Measurements from ENCODE around the gene LMNTD2.

The LMNTD2 gene, protein sequence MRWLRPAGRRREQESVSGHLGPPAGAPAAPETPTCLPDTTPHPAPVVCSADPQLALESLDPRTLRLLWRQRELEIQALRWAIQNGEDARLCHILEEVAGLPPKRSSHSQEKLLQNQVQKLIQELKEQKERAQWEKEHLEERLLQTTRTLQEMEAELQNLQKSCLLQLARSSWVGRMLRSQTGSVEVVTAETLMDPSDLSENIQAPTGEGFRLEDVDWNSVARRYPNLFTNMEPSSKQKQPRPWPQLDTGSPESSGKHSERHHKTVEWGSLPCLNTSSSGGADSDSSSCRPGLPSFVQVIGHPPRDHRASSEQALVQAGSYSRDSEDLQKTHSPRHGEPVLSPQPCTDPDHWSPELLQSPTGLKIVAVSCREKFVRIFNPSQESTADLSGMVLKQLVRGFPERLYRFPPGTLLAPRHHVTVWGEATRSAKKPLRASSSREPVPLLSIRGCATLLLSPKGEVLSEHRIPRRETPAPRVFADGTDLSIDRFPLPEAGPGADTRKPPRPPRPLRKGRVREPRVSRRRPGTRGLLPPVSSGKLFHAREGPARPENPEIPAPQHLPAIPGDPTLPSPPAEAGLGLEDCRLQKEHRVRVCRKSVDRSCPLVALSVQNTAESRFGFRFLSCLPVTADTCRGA

DNA sequence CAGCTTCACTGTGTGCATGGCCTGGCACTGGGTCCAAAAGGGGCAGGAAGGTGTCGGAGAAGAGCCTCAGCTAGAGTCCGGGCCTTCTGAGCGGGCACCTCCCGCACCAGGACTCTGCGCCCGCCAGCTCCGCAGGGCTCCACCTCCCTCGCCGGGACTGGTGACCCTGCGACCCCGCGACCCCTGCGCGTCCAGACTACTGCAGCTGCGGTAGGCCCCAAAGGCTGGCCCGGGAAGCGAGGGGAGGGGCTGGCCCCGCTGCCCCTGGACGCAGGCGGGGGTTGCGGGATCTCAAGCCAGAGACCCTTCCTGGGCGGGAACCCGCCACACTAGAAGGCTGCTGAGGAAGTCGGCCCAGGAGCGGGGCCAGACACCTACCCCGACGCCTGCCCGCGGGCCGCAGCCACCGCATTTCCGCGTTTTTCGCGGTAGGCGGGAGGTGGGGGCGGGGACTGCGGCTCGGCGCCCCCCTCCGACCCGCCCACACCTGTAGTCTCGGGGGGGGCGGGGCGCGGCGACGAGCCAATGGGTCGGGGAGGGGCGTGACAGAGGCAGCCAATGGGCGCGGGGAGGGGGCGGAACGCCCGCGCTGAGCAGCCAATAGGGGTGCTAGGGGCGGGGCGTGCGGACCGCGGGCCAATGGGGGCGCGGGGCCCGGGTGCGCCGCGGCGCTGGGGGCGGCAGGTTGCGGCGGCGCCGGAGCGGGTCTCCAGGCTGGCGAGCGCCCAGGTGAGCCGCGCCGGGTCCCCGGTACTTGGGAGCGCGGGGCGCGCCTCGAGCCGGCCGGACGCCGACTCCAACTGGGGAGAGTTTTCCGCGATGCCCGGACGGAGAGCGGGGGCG lies at the start of gene LMNTD2, which contains the start of gene RASSF7:
Gene LMNTD2 (minus strand): TSS at position 434 of the 843 bp plus-strand sequence. CDS start 22 bp downstream, at position 412.
Gene RASSF7 (plus strand): TSS at position 666 of the 843 bp plus-strand sequence. CDS start 799 bp downstream, outside the sequence.
- DNase-seq, result peak; percentile 95

DNA sequence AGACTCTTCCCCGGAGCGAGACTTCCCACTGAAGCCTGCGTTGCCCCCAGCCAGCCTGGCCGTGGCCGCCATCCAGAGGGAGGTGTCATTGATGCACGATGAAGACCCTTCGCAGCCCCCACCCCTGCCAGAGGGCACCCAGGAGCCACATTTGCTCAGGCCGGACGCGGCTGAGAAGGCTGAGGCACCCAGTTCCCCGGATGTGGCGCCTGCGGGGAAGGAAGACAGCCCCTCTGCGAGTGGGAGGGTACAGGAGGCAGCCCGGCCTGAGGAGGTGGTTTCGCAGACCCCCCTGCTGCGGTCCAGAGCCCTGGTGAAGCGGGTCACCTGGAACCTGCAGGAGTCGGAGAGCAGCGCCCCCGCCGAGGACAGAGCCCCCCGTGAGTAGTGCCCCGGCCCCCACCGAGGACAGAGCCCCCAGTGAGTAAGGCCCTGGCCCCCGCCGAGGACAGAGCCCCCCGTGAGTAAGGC lies 48.8 kb upstream of the LMNTD2 start:
- DNase-seq, result no peak

DNA sequence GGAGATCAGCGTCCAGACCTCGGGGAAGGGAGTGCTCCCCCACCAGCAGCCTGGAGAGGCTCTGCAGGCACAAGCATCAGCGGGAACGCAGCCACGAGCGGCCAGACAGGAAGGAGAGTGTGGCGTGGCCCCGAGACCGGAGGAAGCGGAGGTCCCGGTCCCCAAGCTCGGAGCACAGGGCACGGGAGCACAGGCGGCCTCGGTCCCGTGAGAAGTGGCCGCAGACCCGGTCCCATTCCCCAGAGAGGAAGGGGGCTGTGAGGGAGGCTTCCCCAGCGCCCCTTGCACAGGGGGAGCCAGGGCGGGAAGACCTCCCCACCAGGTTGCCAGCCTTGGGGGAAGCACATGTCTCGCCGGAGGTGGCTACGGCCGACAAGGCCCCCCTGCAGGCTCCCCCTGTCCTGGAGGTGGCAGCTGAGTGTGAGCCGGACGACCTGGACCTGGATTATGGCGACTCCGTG lies 48.3 kb upstream of the LMNTD2 start:
- no peak for DNase-seq

DNA sequence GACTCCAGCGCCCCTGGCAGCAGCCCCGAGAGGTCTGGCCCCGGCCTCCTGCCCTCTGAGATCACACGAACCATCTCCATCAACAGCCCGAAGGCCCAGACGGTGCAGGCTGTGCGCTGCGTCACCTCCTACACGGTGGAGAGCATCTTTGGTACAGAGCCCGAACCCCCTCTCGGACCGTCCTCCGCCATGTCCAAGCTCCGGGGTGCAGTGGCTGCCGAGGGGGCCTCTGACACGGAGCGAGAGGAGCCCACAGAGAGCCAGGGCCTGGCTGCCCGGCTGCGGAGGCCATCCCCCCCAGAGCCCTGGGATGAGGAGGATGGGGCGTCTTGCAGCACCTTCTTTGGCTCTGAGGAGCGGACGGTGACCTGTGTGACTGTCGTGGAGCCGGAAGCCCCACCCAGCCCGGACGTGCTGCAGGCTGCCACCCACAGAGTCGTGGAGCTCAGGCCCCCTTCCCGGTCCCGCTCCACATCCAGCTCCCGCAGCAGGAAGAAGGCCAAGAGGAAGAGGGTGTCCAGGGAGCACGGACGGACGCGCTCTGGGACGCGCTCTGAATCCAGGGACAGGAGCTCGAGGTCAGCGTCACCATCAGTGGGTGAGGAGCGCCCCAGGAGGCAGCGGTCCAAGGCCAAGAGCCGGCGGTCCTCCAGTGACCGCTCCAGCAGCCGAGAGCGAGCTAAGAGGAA lies 47.6 kb upstream of the LMNTD2 start:
- no peak for DNase-seq

DNA sequence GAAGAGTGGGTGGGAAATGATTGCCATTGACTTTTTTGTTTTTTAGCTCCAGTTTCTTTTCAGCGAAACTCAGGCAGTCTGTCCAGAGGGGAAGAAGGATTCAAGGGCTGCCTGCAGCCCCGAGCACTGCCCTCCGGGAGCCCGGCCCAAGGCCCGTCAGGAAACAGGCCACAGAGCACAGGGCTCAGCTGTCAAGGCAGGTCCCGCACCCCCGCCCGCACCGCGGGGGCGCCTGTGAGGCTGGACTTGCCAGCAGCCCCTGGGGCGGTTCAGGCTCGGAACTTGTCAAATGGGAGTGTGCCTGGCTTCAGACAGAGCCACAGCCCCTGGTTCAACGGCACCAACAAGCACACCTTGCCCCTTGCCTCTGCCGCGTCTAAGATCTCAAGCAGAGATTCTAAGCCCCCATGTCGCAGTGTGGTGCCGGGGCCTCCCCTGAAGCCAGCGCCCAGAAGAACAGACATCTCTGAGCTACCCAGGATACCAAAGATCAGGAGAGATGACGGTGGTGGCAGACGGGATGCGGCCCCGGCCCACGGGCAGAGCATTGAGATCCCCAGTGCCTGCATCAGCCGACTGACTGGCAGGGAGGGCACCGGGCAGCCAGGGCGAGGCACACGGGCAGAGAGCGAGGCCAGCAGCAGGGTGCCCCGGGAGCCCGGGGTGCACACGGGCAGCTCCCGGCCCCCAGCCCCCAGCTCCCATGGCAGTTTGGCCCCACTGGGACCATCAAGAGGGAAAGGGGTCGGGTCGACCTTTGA lies 46.7 kb upstream of the LMNTD2 start:
- DNase-seq, result no peak

DNA sequence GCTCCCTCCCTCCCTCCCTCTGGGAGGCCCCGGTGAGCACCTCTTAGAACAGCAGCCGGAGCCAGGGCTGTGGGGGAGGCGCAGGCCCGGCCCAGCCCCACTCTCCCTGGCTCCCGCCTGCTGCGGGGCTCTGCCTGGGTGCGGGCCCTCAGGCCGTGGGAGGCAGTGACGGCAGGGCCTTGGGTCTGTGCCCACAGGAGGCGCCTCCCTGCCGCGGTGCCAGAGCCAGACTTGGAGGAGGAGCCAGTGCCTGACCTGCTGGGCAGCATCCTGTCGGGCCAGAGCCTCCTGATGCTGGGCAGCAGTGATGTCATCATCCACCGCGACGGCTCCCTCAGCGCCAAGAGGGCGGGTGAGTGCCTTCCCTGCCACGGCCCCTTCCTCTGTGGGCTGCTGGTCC lies 45.7 kb upstream of the LMNTD2 start:
- DNase-seq, result peak; percentile 47

DNA sequence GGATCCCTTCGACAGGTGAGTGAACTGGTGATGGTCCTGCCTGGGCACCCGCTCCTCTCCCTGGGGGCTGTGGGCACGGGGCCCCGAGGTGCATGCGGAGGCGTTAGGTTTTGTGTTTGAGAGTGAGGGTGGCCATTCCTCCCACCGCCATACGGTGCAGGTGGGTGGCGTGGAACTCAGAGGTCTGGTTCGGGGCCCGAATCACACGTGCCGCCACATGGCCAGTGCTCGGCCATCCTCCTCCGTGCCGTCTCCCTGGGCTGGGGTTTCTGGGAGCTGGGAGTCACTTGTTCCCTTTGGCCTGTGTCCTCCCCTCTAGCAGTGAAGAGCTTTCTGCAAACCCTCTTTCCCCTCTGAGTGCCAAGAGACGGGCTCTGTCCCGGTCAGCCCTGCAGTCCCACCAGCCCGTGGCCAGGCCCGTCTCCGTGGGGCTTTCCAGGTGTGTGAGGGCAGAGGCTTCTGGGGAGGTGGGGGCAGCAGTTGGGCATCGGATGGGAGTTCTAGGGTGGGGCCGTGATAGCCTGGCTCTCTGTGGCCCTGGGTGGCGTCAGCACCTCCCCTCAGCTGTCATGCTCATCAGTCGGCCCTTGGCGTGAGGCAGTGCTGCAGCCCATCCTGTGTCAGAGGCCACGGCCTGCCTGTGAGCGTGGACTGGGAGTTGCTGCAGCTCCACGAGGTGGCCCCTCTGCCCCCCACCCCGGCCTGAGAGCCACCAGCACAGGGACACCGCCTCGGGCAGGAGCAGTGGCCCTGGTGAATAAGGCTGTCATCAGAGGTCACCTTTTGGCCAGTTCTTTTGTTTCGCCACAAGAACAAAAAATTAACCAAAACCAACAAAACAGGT lies 45.0 kb upstream of the LMNTD2 start:
- no peak for DNase-seq

DNA sequence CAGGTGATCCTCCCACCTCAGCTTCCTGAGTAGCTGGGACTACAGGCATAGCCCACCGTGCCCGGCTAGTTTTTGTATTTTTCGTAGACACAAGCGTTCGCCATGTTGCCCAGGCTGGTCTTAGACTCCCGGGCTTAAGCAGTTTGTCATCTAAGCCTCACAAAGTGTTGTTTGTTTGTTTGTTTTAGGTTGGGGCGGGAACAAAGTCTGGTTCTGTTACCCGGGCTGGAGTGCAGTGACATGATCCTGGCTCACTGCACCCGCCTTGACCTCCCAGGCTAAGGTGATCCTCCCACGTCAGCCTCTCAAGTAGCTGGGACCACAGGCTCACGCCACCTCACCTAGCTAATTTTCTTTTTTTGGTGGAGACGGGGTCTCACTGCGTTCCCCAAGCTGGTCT lies 42.6 kb upstream of the LMNTD2 start:
- DNase-seq, result no peak

DNA sequence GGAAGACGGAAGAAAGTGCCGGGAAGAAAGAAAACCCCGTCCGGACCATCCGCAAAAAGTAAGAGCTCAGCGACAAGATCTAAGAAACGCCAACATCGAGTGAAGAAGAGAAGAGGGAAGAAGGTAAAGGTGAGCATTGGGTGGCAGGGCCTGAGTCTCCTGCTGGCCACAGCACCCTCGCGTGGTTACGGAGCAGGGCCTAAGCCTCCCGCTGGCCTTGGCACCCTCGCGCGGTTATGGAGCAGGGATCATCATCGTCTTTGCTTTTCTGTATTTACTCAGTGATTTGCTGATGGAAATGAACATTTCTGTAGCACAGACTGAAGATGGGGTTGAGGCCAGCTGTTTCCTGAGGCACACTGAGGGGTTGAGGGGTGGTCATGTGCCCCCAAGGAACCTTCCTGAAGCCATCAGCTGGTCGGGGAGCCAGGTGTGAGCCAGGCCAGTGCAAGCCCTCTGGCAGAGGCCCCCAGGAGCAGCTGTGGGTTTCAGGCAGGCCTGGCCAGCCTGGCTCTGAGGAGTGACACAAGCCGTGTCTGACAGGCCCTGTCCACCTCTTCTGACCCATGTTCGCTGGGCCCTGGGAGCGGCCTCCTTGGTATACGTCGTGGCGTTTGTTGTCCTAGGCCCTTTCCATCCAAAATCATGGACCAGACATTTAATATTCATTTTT lies 41.2 kb upstream of the LMNTD2 start:
- no peak for DNase-seq

DNA sequence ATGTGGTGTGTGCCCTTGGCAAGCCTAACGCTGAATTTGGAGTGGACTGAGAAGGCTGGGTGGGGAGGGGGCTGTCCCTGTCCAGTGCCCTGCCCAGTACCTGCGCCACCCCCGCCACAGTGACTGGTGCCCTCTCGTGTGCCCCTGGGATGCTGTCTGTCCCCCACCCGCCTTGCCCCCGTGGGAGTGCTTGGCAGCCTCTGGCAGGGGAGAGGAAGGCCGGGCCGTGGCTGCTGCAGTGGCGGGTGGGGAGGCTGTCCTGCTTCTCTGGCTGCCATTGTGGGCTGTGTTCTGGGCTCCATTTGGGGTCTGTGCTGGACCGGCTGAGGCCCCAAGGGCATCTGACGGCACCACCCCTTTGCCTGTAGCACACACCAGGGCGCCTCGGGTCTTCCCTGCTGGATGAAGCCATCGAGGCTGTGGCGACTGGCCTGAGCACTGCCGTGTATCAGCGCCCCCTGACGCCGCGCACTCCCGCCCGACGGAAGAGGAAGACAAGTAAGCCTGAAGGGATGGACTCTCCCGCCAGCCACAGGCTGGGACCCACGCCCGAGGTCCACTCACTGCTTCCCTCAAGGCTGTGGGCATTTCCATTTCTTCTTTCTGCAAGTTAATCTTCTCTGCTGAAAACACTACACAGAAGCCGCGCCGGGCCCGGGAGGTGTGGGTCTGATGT lies 37.6 kb upstream of the LMNTD2 start:
- no peak for DNase-seq

DNA sequence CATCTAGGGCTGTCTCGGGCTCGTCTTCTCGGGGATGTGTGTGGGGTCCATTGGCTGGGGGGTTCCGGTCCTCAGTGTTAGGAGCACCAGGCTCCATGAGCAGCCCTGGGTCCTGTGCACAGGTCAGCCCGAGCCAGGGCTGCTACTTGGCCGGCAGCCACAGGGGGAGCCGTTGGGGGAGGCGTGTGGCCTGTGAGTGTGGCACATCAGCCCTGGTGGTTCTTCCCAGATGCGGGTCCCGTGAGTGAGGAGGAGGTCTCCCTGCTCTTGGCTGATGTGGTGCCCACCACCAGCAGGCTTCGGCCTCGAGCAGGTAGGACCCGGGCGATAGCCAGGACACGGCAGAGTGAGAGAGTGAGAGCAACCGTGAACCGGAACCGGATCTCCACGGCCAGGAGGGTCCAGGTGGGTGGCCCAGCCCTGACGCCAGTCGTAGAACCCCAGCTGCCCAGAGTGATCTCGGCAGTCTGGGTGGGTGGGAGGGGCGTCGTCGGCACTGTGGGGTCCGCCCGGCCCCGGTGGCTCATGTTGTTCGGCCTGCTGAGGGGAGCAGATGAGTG lies 36.7 kb upstream of the LMNTD2 start:
- DNase-seq, result peak; percentile 33

DNA sequence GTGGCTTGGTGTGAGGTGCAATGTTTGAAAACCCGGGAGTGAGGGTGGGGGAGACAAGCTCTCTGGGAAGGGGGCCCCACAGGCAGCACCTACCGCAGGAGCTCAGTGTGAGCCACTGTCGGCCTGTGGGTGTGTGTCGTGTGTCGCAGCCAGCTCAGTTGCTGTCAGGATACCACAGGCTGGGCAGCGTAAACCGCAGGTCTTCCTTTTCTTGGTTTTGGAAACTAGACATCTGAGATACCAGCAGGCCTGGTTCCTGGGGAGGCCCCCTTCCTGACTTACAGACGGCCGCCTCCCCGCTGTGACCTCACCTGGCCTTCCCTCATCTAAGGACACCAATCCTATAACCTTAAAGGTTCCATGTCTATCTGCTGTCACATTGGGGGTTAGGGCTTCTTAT lies 35.8 kb upstream of the LMNTD2 start:
- DNase-seq, result no peak

DNA sequence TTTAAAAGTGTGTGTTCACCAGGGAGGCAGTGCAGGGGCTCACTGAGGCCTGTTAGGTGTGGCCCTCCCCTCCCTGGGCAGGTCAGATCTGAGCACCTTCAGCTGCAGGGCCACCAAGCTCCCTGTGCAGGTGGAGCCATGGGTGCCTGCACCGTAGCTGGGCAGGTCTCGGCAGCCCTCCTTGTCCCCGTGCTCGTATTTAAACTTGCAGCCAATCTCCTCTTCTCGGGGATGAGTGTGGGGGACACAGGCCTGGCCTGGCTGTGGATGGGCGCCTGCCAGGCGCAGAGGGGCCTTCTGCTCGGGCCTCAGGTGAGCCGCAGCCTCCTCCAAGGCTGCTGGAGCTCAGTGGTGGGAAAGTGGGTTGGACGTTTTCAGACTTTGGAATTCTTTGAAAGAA lies 34.9 kb upstream of the LMNTD2 start:
- DNase-seq, result no peak

DNA sequence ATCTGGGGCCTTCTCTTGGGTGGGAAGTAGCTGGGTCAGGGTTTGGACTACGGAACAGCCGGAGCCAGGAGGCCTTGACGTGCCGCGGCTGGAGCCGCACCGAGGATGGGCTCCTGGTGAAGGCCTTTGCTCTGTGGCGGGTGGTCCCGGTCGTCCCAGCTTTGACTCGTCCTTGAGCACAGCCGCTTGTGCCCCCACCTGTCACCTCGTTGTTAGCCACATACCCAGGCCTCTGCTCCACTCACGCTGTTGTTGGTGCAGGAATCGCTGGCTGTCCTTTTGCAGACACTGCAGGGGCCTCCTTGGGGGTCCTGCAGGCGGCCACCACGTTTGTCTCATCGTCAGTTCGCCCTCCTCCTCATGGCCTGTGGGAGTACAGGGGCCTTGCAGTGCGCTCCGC lies 32.8 kb upstream of the LMNTD2 start:
- no peak for DNase-seq

DNA sequence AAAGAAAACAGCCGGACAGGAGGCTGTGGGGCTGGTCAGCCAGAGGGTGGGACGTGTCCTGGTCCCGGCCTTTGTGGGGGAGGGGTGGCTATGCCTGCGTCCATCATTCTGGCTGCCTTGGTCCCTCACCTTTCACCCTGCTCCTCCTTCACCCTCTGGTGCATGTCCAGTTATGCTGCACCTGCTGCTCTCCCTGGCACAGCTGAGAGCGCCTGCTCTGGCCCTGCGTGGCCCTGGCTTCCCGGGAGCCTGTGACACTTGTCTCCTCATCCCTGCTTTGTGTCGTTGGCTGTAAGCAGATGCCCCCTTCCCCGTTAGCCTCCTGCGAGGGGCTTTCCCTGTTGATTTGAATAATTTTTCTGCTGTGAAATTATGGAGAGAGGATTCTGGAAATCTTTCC lies 32.4 kb upstream of the LMNTD2 start:
- DNase-seq, result no peak

DNA sequence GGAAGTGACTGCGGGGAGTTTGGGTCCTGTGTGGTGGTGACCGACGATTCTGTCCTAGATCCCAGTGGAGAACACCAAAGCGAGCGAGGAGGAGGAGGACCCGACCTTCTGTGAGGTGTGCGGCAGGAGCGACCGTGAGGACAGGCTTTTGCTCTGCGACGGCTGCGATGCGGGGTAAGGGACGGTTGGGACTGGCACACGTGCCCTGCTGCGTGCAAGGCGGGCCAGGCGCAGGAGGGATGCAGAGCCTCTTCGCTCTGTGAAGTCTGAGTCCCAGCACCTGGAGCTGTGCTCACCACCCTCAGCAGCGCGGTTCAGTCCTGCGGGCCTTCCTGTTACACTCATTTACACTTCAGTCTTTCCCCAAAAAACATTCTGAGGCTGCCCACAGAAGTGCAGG lies 32.0 kb upstream of the LMNTD2 start:
- DNase-seq, result no peak

DNA sequence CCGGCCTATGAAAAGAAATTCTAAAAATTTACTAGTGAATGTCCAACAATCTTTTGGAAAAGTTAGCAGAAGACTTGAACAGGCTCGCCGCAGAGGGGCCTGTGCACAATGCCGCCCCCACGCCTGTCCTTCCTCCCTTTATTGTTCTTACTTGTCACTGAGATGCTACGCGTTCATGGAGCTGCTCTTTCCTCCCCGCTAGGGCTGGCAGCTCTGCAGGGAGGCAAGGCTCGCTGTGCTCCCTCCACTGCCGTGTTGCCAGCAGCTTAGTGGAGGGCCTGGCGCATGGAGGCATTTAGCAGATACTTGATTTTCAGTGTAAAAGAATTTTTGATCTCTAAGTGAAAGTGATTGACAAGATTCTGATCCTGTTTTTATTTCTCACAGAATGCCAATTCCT lies 30.5 kb upstream of the LMNTD2 start:
- no peak for DNase-seq

DNA sequence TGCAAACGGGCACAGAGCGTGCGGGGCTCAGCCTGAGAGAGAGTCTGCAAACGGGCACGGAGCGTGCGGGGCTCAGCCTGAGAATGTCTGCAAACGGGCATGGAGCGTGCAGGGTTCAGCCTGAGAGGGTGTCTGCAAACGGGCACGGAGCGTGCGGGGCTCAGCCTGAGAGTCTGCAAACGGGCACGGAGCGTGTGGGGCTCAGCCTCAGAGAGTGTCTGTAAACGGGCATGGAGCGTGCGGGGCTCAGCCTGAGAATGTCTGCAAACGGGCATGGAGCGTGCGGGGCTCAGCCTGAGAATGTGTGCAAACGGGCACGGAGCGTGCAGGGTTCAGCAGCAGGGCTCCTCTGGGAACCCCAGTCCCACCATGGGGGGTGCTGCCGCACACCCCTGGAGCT lies 29.3 kb upstream of the LMNTD2 start:
- DNase-seq, result no peak

DNA sequence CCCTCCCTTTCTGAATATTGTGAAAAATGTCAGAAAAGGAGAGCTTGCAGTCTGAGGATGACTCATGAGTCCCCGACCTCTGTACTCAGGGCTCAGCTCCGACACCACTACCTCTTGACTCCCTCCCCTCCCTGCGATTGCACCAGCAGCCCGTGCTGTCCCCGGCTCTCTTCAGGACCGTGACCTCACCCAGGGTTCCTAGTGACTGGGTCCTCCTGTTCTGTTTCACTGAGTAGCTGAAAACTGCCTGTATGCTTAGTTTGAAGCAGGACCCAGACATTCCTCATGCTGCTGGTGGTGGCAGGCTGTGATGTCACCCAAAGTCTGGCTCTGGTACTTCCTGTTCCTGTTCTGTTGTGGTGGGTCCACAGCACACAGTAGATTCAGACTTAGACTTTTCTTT lies 27.4 kb upstream of the LMNTD2 start:
- DNase-seq, result no peak
